GM12892 (cell line): Measurements from ENCODE around the gene RPL11.

Experiments used
- POLR2A ChIP-seq: IDR thresholded peaks from 2 replicates; pipeline ENCODE4 v1.6.1; 2011; ENCODE audit warnings: low read depth, low read length, control low read depth
- POLR2AphosphoS5 ChIP-seq: IDR thresholded peaks from 2 replicates; pipeline ENCODE4 v1.6.1; 2011; ENCODE audit warnings: low read depth, low read length, control low read depth

DNA sequence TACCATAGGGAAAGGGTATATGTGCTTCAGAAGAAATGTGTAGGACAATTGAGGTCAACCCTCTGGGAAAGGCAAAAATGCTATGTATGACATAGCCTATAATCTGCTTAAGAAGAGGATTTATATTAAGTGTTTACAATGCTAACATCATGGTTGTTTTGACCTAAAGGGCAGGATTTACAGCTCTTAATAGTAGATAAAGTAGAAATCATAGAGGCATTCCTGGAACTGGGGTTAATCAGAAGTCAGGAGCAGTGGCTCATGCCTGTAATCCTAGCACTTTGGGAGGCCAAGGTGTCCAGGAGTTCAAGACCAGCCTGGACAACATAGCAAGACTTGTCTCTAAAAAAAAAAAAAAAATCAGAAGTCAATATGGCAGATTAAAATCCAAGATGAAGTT, 8.7 kb upstream of the RPL11 start:
- no peak for TF ChIP-seq POLR2A
- no peak for TF ChIP-seq POLR2AphosphoS5
